GM12865 (cell line): ENCODE measurements around the gene PI4K2B.
A peak's percentile ranks its signal among the peaks of the same experiment; 100 is the strongest.

Experiments used
- DNase-seq: peaks from one replicate; pipeline ENCODE4 v3.0.0; 2010; ENCODE audit warnings: low read depth
- H3K4me3 ChIP-seq: 2 replicates; pipeline ENCODE4 v1.5.1; 2011; ENCODE audit warnings: mild to moderate bottlenecking, low read depth, low read length, control low read depth
- CTCF ChIP-seq: IDR thresholded peaks from 2 replicates; pipeline ENCODE4 v1.5.1; 2011; ENCODE audit warnings: low read length, control low read depth, low read depth, inconsistent platforms; ENCODE audit not compliant: insufficient read depth; ENCODE audit errors: missing control alignments

PI4K2B gene

GRCh38 chr4:25308761-25309160, 74.9 kb downstream of the PI4K2B start:
- no peak overlapping the region for H3K4me3 ChIP-seq
- TF ChIP-seq CTCF: no peak
- no peak for DNase-seq

- DNase-seq: peak; percentile 81
- TF ChIP-seq CTCF: no peak
- H3K4me3 ChIP-seq: peak overlapping the region; percentile 47
Measured at GRCh38 chr4:25310066-25310802, 76.4 kb downstream of the PI4K2B start.

- peak; percentile 43 for DNase-seq
- H3K4me3 ChIP-seq: peak overlapping the region; percentile 47
- TF ChIP-seq CTCF: no peak
Measured at GRCh38 chr4:25310803-25311166, 77.0 kb downstream of the PI4K2B start.

- peak; percentile 99 for TF ChIP-seq CTCF
- peak within 1 kb of the TSS; percentile 96 for H3K4me3 ChIP-seq
Measured at GRCh38 chr4:25312496-25313200, 78.8 kb downstream of the PI4K2B start, which contains the start of gene ZCCHC4. Gene ZCCHC4, plus strand, starts transcription at chr4:25312774. Its CDS starts 36 bp downstream, at chr4:25312810.

GRCh38 chr4:25313201-25313895, 79.5 kb downstream of the PI4K2B start:
- peak overlapping the region; percentile 96 for H3K4me3 ChIP-seq
- DNase-seq: no peak
- no peak for TF ChIP-seq CTCF

More at GRCh38 chr4:25312496-25313200, 78.8 kb downstream of the PI4K2B start, which contains the start of gene ZCCHC4:
- peak; percentile 97 for DNase-seq

GRCh38 chr4:25320336-25320735, 86.5 kb downstream of the PI4K2B start:
- no peak for DNase-seq
- no peak for TF ChIP-seq CTCF

More at GRCh38 chr4:25320336-25320735, 86.5 kb downstream of the PI4K2B start:
- H3K4me3 ChIP-seq: no peak overlapping the region
